Stimulated activated CD4-positive, alpha-beta T cell treated with anti-CD3 and anti-CD28 coated beads, Interleukin-15, amount 100 ng/mL, for 1 hour (primary cell): Measurements from ENCODE around the gene MRGPRF.

ENCODE experiments used
- DNase-seq, 2 donors: peaks; one replicate each; pipeline ENCODE4 v3.0.0-alpha.2; 2020; ENCODE audit warnings: low read depth in 1 of 2, low spot score in 1 of 2

Gene MRGPRF

GRCh38 chr11:69027704-69028372 lies 14.8 kb upstream of the MRGPRF start:
- no peak for DNase-seq

- DNase-seq, result no peak
These were observed 11.5 kb upstream of the MRGPRF start for GRCh38 chr11:69024509-69024908.

- DNase-seq, result no peak
These were observed 9.2 kb upstream of the MRGPRF start for GRCh38 chr11:69022260-69022659.

GRCh38 chr11:69018924-69019323 lies 5.9 kb upstream of the MRGPRF start:
- DNase-seq, result no peak

DNA sequence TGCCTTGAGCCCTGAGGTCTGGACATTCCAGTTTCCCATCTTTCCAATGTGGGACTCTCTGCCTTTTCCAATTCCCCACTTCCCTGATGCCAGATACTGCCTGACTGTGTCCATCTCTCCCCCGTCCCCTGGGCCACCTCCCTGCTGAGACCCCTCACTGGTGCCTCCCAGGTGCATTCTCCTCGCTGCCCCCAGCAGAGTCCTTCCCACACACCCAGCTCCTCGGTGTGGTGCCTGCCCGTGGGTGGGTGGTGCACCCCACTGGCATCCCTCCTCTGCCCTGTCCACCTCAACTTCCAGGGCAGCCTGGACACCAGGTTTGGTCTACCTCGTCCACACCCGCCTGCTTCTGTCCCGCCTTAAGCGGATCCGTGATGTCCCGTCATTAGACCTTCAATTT lies 4.9 kb upstream of the MRGPRF start:
- no peak for DNase-seq

- DNase-seq, result no peak
These were observed 2.0 kb upstream of the MRGPRF start for GRCh38 chr11:69014898-69015549.

- no peak for DNase-seq
These were observed 1.2 kb upstream of the MRGPRF start for GRCh38 chr11:69014084-69014851.

DNA sequence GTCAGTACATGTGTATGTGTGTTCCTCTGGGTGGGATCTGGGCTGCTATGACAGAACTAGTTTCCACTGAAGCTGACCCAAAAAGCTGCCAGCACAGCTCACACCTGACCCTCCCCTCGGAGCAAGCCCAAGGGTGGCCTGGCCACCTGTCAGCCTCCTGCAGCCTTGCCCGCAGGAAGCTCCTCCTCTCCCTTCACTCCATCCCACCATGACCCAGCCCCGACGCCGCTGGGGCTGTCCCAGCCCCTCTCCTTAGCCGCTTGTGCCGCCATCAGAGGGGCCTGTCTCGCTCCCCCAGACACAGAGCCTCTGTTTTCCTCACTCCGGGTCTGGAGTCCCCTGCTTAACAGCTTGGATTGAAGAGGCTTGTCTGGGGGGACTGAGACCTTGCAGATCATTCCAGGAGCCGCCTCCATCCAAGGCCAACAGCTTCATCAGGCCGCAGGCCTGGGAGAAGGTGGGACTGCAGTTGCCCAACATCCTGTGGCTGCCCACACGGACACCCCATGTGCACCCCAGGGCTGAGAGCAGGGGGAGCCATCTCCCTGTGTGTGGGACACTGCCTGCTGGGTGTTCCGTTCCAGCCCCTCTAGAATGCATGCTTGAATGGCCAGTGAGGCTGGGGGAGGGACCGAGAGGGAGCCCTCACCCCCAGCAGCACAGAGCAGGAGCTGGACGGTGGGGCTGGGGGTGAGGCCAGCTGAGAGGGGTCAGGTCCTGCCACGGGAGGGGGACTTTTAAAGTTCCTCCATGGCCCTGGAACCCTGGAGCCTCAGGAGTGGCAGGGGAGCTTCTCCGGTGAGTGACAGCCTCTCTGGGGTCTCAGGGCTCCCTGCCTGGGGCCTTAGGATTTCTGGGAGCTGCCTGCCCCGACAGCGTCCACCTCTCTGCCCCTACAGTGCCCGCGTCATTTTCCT lies 696 bp downstream of the MRGPRF start:
- no peak for DNase-seq

DNA sequence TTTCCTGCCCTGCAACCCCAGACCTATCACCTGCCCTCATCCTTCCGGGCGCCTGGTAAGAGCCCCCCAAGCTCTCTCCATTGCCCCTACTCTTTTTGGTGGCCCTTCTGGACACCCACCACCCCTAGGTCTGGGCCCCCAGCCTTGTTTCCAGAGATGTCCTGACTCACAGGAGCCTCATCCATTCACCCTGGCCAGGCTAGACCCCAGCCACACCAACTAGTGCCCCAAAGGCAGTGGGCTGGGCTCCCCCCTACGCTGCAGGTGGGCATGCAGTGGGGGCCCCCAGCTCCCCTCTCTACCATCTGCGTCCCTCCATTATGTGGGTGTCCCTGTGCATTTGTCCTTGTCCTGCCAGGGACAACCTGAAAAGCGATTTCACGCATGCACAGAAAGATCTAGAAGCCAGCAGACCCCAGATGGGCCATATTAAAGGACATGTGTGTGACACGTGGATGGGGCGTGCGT lies 1.4 kb downstream of the MRGPRF start:
- DNase-seq, result no peak

DNA sequence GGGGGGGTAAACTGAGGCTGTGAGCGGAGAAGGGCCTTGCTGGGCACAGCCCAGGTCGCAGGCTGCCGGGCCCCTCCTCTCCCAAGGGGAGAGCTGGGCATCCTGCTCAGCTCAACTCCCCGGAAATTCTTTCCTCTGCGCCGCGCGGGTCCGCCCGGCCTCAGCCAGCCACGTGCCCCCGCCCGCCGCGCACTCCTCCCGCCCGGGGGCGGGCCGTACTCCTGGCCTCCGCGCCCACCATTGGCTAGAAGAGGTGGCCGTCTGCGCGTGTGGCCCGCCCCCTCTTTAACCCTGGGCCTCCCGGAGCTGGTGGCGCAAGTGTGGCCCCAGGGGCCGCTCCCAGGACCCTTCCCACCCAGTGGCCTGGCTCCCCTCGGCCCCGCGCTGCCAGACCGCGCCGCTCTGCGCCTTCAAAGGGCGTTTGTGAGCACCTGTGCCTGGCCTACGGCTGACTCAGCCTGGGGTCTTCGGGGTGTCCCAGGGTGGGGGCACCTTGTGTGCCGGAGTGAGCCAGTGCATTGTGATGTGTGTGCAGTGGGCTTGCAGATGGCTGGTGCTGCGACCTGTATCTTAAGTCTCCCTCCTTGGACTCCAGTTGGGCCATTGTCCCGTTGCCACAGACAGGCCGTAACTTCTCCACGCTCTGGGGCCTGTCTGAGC lies 2.0 kb downstream of the MRGPRF start:
- DNase-seq, result no peak

- no peak for DNase-seq
These were observed 2.6 kb downstream of the MRGPRF start for GRCh38 chr11:69010361-69010891.

DNA sequence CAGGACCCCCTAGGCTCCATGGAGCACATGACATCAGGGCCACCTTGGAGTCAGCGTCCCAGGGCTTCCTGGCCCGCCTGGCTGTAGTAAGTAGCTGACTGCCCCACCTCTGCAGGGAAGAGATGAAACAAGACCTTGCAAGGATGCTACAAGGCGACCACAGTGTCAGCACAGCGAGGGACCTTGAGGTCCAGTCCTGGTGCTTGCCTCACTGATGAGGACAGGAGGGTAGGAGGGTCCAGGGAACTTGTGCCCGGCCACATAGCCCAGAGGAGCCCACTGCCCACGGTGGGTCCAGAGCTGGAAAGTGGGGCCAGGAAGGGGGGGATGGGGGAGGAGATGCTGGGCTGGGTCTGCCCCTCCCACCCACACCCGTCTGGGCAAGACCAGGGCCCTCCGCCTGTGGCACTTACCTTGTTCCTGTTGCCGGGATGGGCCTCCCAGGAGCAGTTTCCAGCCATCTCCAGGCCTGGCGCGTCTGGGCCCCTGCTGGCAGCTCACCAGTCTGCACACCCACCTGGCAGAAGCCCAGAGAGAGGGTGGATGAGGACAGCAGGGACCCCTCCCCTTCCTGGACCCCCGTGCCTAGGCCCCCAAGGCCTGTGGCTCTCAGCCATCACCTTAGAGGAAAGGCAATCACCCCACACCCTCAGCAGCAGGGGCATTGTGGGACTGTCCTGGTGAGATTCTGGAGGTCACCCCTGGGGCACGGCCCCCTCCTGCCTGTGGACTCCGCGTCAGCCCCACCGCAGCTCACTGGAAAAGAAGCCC lies 3.4 kb downstream of the MRGPRF start:
- DNase-seq, result no peak

GRCh38 chr11:69008737-69009440 lies 4.2 kb downstream of the MRGPRF start:
- DNase-seq, result no peak

DNA sequence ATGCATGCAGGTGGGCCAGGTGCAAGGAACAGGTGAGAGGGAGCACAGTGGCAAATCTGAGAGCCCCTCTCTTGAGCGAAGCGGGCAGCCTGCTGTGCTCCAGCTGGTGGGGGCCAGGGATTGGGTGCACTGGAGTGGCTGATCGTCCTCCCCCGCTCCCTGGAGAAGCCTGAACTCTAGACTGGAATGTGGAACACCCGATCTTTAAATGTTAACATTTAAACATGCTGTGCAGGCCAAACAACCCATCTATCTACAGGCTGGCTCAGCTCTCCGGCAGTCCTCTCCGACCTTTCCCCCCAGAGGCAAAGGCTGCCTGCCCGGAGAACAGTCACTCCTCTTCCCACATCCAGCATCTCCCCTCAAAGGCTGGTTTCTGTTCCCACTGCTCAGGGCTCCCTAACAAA lies 5.1 kb downstream of the MRGPRF start:
- DNase-seq, result no peak

GRCh38 chr11:69006816-69007215 lies 6.2 kb downstream of the MRGPRF start:
- DNase-seq, result no peak

GRCh38 chr11:69005631-69006368 lies 7.2 kb downstream of the MRGPRF start:
- DNase-seq, result no peak

- DNase-seq, result no peak
These were observed 7.8 kb downstream of the MRGPRF start for GRCh38 chr11:69005183-69005630.
